ENCODE measurements around the gene BHLHE40.

- TF ChIP-seq POLR2A (IDR thresholded peaks at IDR 0.05; ENCODE audit: low read length) (no peak), GATA1 (IDR thresholded peaks at IDR 0.05; ENCODE audit: low read depth, low read length) (no peak)
Measured at GRCh38 chr3:5023777-5024346, 44.6 kb downstream of the BHLHE40 start.
